ENCODE data around the gene WNT2B. TPM values are rescaled to one million over a fixed set of nuclear protein-coding genes. Genes with fewer than 3 reads are reported as not detected.
"Not testable (repeated sequence)": the region's sequence is repeated elsewhere in the genome, so short reads cannot be mapped to it uniquely, and the experiment has no call there.

Gene WNT2B
- total RNA-seq = under 1 TPM; 0.11 to 0.12 TPM

GRCh38 chr1:112508278-112509004 is at the start of gene WNT2B:
WNT2B (plus strand) TSS chr1:112508965; CDS start chr1:112509263, 298 bp downstream.
- no peak within 1 kb of the TSS for H3K27ac Mint-ChIP-seq
- ChIA-PET POLR2A (no interaction called here), CTCF (interaction anchor here (0.6 to 1.0 kb wide), 5 partner anchors 105 to 206 kb away, joined by 3 to 4 read pairs (median 3); partner anchors contain the start of gene PPM1J)
- peak within 1 kb of the TSS; percentile 63 for H3K4me3 Mint-ChIP-seq
- H3K27me3 Mint-ChIP-seq = peaks cover 26% of the 10 kb centered on the region
- H3K9me3 Mint-ChIP-seq (ENCODE audit: low read depth) = no peaks in the 10 kb centered on the region
- DNase-seq = peak; percentile 75
- ATAC-seq = peak; percentile 87
- intact Hi-C loops (cut with DNase I, micrococcal nuclease) = no loop called here
- H3K36me3 Mint-ChIP-seq (ENCODE audit: low read depth) = no peaks in the 10 kb centered on the region
- H3K4me1 Mint-ChIP-seq = no peaks in the 10 kb centered on the region

DNA sequence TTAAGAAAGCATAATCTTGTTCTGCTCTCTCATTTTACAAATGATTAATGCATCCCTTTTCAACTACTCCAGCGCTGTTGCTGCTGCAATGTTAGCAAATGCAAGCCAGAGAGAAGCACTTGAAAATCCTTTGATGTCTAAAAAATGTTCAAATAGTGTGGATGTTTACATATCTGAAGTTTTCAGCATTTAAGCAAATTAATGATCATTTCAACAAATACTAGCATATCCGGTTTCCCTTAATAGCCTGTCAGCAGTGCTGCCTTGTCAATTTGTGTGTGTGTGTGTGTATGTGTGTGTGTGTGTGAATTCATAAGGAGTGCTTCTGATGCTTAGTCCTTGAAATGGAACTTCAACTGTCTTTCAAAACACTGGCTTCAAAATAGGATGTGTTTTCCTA is 48.1 kb upstream of the WNT2B start:
- no peak for ATAC-seq
- CTCF ChIA-PET = no interaction called here
- intact Hi-C loops (cut with DNase I, micrococcal nuclease) = no loop called here

GRCh38 chr1:112461200-112461871 is 47.4 kb upstream of the WNT2B start:
- intact Hi-C loops (cut with DNase I, micrococcal nuclease) = no loop called here
- ChIA-PET CTCF (interaction anchor here (1.3 kb wide), 1 partner anchor 254 kb away, joined by 4 read pairs; the partner anchor contains the start of gene PPM1J), POLR2A (no interaction called here)
- no peak for ATAC-seq
- Mint-ChIP-seq H3K27me3 (peaks cover 2% of the 10 kb centered on the region), H3K4me3 (no peak overlapping the region), H3K27ac (no peak overlapping the region), H3K9me3 (ENCODE audit: low read depth) (no peaks in the 10 kb centered on the region), H3K4me1 (peaks cover 9% of the 10 kb centered on the region), H3K36me3 (ENCODE audit: low read depth) (no peaks in the 10 kb centered on the region)
- no peak for DNase-seq

More for the DNA sequence above, 48.1 kb upstream of the WNT2B start:
- Mint-ChIP-seq H3K36me3 (ENCODE audit: low read depth) (no peaks in the 10 kb centered on the region), H3K27ac (no peak overlapping the region), H3K4me3 (no peak overlapping the region), H3K27me3 (peaks cover 2% of the 10 kb centered on the region), H3K9me3 (ENCODE audit: low read depth) (no peaks in the 10 kb centered on the region), H3K4me1 (peaks cover 1% of the 10 kb centered on the region)
- DNase-seq = no peak
- POLR2A ChIA-PET = no interaction called here

DNA sequence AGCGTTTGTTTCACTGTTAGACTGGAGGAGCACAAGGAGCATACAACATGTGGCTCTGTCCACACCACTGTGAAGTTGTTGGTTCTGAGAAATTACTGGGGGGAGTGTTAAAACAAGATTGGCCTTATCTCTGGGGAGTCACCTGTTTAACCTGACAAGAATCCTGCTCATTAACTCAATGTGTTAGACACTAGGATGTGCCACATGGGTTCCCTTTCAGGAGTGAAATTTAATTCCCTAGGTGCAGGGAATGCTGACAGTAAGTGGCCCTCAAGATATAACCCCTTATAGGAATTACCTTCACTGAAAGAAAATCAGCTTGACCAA is 45.8 kb upstream of the WNT2B start:
- DNase-seq (no peak), ATAC-seq (no peak)
- peaks cover 12% of the 10 kb centered on the region for H3K4me1 Mint-ChIP-seq
- no peaks in the 10 kb centered on the region for H3K9me3 Mint-ChIP-seq (ENCODE audit: low read depth)
- intact Hi-C loops (cut with DNase I, micrococcal nuclease) = no loop called here
- H3K27me3 Mint-ChIP-seq = peaks cover 6% of the 10 kb centered on the region
- no peaks in the 10 kb centered on the region for H3K36me3 Mint-ChIP-seq (ENCODE audit: low read depth)
- H3K4me3 Mint-ChIP-seq = no peak overlapping the region
- ChIA-PET CTCF (interaction anchor here (0.6 to 0.7 kb wide), 2 partner anchors 72 to 624 kb away, joined by 3 to 4 read pairs; no protein-coding TSS in a partner anchor), POLR2A (no interaction called here)
- H3K27ac Mint-ChIP-seq = no peak overlapping the region

- Mint-ChIP-seq H3K9me3 (ENCODE audit: low read depth) (no peaks in the 10 kb centered on the region), H3K27ac (no peak overlapping the region), H3K27me3 (peaks cover 10% of the 10 kb centered on the region), H3K4me1 (peaks cover 12% of the 10 kb centered on the region), H3K36me3 (ENCODE audit: low read depth) (no peaks in the 10 kb centered on the region), H3K4me3 (no peak overlapping the region)
- POLR2A ChIA-PET = no interaction called here
- CTCF ChIA-PET = interaction anchor here (1.2 to 3.7 kb wide), 3 partner anchors 13 to 74 kb away, joined by 7 to 58 read pairs (median 14); no protein-coding TSS in a partner anchor
- intact Hi-C loops (cut with DNase I, micrococcal nuclease) = no loop called here
- ATAC-seq (no peak), DNase-seq (no peak)
Observed at GRCh38 chr1:112464501-112464900, 44.3 kb upstream of the WNT2B start.

DNA sequence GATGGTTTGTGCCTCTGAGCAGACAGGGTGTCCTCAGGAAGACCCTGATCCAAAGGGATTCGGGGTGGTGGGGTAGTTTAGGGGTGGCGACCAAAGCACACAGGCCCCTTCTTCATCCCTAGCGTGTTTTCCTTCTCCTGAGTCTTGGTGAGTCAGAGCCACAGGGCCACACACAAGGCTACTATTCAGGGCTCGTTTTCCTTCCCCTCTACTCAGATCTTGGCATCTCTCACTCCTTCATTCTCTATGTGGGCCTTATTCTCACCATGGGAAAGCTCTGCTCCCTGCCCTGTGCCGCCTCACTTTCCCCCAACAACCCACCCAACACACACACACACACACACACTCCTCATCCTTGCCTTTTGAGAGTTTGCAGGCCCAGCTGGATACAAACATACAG is 43.6 kb upstream of the WNT2B start:
- Mint-ChIP-seq H3K36me3 (ENCODE audit: low read depth) (no peaks in the 10 kb centered on the region), H3K27me3 (peaks cover 12% of the 10 kb centered on the region), H3K4me3 (no peak overlapping the region), H3K27ac (no peak overlapping the region), H3K9me3 (ENCODE audit: low read depth) (no peaks in the 10 kb centered on the region), H3K4me1 (peaks cover 12% of the 10 kb centered on the region)
- intact Hi-C loops (cut with DNase I, micrococcal nuclease) = loop anchor here in 1 of 2 experiments (5.0 kb wide), 1 partner anchor 152 kb away; the partner anchor contains the start of genes CAPZA1 and ST7L
- POLR2A ChIA-PET = no interaction called here
- ATAC-seq (no peak), DNase-seq (no peak)
- CTCF ChIA-PET = interaction anchor here (0.8 to 3.7 kb wide), 8 partner anchors 18 to 105 kb away, joined by 3 to 58 read pairs (median 4); no protein-coding TSS in a partner anchor

GRCh38 chr1:112466078-112466660 is 42.6 kb upstream of the WNT2B start:
- DNase-seq (peak; percentile 93), ATAC-seq (peak; percentile 97)
- ChIA-PET CTCF (interaction anchor here (0.5 to 3.7 kb wide), 21 partner anchors 10 to 429 kb away, joined by 3 to 58 read pairs (median 4); no protein-coding TSS in a partner anchor), POLR2A (interaction anchor here (0.8 kb wide), 1 partner anchor 75 kb away, joined by 3 read pairs; no protein-coding TSS in a partner anchor)
- H3K9me3 Mint-ChIP-seq (ENCODE audit: low read depth) = no peaks in the 10 kb centered on the region
- intact Hi-C loops (cut with DNase I, micrococcal nuclease) = loop anchor here (1.0 to 5.0 kb wide), 5 partner anchors 75 to 249 kb away; partner anchors contain the start of genes CAPZA1 (in 1 of the 2), PPM1J (in 1 of the 2), RHOC (in 1 of the 2) and ST7L (in 1 of the 2)
- H3K27me3 Mint-ChIP-seq = peaks cover 15% of the 10 kb centered on the region
- peak overlapping the region; percentile 83 for H3K27ac Mint-ChIP-seq
- no peaks in the 10 kb centered on the region for H3K36me3 Mint-ChIP-seq (ENCODE audit: low read depth)
- H3K4me3 Mint-ChIP-seq = peak overlapping the region; percentile 67
- H3K4me1 Mint-ChIP-seq = peaks cover 12% of the 10 kb centered on the region

DNA sequence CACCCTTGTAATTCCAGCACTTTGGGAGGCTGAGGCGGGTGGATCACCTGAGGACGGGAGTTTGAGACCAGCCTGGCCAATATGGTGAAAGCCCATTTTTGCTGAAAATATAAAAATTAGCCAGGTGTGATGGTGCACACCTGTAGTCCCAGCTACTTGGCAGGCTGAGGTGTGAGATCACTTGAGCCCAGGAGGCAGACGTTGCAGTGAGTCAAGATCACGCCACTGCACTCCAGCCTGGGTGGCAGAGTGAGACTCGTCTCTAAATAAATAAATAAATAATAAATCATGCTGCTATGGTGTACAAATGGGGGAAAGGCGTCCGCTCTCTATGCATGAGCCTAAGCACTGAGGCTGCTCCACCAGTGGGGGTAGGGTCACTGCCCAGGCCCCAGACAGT is 38.4 kb upstream of the WNT2B start:
- not testable (repeated sequence) for H3K4me3 Mint-ChIP-seq
- CTCF ChIA-PET = interaction anchor here (0.6 to 1.1 kb wide), 3 partner anchors 31 to 74 kb away, joined by 3 to 4 read pairs (median 3); no protein-coding TSS in a partner anchor

GRCh38 chr1:112470966-112471365 is 37.8 kb upstream of the WNT2B start:
- Mint-ChIP-seq H3K36me3 (ENCODE audit: low read depth) (no peaks in the 10 kb centered on the region), H3K9me3 (ENCODE audit: low read depth) (peaks cover 2% of the 10 kb centered on the region), H3K4me1 (peaks cover 8% of the 10 kb centered on the region), H3K27me3 (peaks cover 34% of the 10 kb centered on the region), H3K27ac (no peak overlapping the region), H3K4me3 (no peak overlapping the region)
- intact Hi-C loops (cut with DNase I, micrococcal nuclease) = no loop called here
- CTCF ChIA-PET = interaction anchor here (0.5 to 0.8 kb wide), 4 partner anchors 35 to 249 kb away, joined by 3 to 4 read pairs (median 4); no protein-coding TSS in a partner anchor
- ATAC-seq (no peak), DNase-seq (no peak)
- POLR2A ChIA-PET = no interaction called here

More for the DNA sequence above, 38.4 kb upstream of the WNT2B start:
- POLR2A ChIA-PET; DNase-seq; ATAC-seq; intact Hi-C loops (cut with DNase I, micrococcal nuclease); H3K27ac Mint-ChIP-seq; H3K9me3 Mint-ChIP-seq (ENCODE audit: low read depth); H3K36me3 Mint-ChIP-seq (ENCODE audit: low read depth): not testable (repeated sequence)
- peaks cover 32% of the 10 kb centered on the region for H3K27me3 Mint-ChIP-seq
- peaks cover 12% of the 10 kb centered on the region for H3K4me1 Mint-ChIP-seq

DNA sequence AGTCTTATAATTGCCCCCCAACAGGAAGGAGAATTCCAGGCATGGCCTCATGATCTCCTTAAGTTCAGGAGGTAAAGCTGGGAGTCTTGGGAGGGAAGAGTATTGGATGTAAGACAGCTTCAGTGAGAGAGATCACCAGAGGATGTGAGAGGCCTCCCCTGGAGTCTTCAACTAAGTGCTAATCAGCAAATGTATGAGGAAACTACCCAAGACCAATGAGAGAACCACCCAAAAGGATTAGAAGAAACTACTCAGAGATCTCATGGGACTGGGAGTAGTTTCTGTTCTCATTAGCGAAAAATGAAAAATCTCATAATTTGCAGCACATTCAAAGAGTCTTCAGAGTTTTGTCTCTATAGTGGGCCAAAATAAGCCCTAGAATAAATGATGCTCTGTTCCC is 36.6 kb upstream of the WNT2B start:
- ATAC-seq (no peak), DNase-seq (no peak)
- Mint-ChIP-seq H3K4me3 (no peak overlapping the region), H3K4me1 (no peaks in the 10 kb centered on the region), H3K27ac (no peak overlapping the region), H3K9me3 (ENCODE audit: low read depth) (peaks cover 6% of the 10 kb centered on the region), H3K27me3 (peaks cover 32% of the 10 kb centered on the region), H3K36me3 (ENCODE audit: low read depth) (no peaks in the 10 kb centered on the region)
- intact Hi-C loops (cut with DNase I, micrococcal nuclease) = no loop called here
- ChIA-PET CTCF (no interaction called here), POLR2A (no interaction called here)

DNA sequence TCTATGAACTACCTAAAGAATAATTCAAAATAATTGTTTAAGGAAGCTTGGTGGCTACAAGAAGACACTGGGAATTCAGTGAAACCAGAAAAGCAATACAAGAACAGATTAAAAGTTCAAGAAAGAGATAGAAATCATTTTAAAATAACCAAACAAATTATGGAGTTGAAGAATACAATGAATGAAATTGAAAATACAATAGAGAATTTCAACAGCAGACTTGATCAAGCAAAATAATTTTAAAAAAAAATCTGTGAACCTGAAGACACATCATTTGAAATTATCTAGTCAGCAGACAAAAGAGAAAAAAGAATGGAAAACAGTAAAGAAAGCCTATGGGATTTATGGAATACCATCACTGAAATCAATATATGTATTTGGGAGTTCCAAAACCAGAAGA is 31.2 kb upstream of the WNT2B start:
- Mint-ChIP-seq H3K9me3 (ENCODE audit: low read depth) (peaks cover 14% of the 10 kb centered on the region), H3K27me3 (peaks cover 21% of the 10 kb centered on the region), H3K4me3 (no peak overlapping the region), H3K27ac (no peak overlapping the region), H3K4me1 (no peaks in the 10 kb centered on the region), H3K36me3 (ENCODE audit: low read depth) (peaks cover 2% of the 10 kb centered on the region)
- ChIA-PET POLR2A (no interaction called here), CTCF (interaction anchor here (1.3 to 1.4 kb wide), 2 partner anchors 13 to 87 kb away, joined by 4 to 7 read pairs; no protein-coding TSS in a partner anchor)
- ATAC-seq (no peak), DNase-seq (no peak)
- intact Hi-C loops (cut with DNase I, micrococcal nuclease) = no loop called here
